ENCODE measurements around the gene RPTOR.

The RPTOR gene

DNA sequence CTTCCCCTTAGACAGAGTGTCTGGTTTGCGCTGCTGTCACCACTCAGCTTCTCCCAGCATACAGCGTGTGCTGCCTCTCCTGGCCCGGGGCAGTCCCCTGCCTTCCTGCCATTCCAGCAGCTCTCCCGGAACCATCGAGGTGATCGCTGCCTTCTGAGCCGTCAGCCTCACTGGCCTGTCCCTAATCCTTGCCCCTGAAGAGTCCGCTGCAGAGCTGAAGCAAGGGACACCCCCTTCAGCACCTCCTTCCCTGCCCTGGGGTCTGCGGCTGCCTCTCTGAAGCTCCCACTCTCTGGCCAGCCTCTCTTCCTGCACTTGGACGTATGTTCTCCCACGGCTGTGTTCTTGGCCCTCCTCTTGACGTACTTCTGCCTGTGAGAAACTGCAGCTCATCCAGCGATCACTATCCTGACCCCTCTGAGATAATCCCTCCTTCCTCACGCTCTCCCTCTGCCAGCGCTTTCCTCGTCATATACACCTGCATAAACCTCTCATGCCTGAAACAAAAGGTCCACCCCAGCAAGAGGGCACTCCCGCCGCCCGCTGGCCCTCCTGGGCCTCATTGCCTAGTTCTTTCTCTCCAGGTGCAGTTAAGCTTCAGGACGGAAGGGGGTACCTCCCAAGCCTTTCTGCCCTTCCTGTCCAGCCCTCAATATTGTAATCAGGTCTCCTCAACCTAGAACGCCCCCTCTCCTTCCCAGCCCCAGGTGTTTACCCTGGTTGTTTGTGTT is 226.4 kb downstream of the RPTOR start:
- H3K36me3 Mint-ChIP-seq (ENCODE audit: low read depth): peaks cover 58% of the 10 kb centered on the region
- no peaks in the 10 kb centered on the region for H3K27me3 Mint-ChIP-seq
- H3K4me3 Mint-ChIP-seq: no peak overlapping the region
- H3K4me1 Mint-ChIP-seq (ENCODE audit: low read depth): peaks cover 51% of the 10 kb centered on the region
- DNase-seq: no peak
- peak overlapping the region; percentile 7 for H3K27ac Mint-ChIP-seq
- H3K9me3 Mint-ChIP-seq: no peaks in the 10 kb centered on the region

DNA sequence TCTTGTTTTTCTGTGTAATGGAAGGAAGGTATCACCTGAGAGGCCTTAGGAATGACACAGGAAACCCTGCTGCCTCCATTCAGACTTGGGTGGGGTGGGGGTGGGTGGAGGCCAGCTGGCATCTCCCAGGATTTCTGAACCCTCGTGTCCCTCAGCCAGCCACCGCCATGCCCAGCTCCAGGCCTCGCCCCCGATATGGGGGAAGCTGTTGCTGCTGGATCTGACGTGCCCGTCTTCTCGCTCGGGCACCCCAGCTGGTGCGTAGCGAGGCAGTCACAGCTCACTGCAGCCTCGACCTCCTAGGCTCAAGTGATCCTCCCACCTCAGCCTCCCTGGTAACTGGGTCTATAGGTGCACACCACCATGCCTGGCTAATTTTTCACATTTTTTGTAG is 227.0 kb downstream of the RPTOR start:
- Mint-ChIP-seq H3K36me3 (ENCODE audit: low read depth) (peaks cover 59% of the 10 kb centered on the region), H3K9me3 (no peaks in the 10 kb centered on the region), H3K4me3 (no peak overlapping the region), H3K27ac (no peak overlapping the region), H3K27me3 (no peaks in the 10 kb centered on the region), H3K4me1 (ENCODE audit: low read depth) (peaks cover 46% of the 10 kb centered on the region)
- DNase-seq: no peak

DNA sequence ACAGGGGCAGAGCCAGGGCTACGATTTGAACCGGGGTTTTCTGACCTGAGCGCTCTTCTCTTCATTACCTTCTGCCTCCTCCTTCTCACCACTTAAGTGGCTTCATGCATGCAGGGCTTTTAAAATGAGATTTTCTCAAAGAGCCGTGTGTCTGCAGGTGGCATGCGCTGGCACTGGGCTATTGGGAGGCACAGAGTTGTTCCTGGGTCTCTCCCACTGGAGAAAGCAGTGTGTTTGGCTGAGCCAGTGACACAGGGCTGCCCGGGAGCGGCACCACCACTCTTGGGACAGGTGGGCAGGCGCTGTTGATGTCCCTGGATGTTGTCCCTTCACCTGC is 228.2 kb downstream of the RPTOR start:
- no peaks in the 10 kb centered on the region for H3K27me3 Mint-ChIP-seq
- DNase-seq: peak; percentile 31
- peaks cover 69% of the 10 kb centered on the region for H3K36me3 Mint-ChIP-seq (ENCODE audit: low read depth)
- H3K4me1 Mint-ChIP-seq (ENCODE audit: low read depth): peaks cover 52% of the 10 kb centered on the region
- H3K9me3 Mint-ChIP-seq: no peaks in the 10 kb centered on the region
- peak overlapping the region; percentile 87 for H3K27ac Mint-ChIP-seq
- no peak overlapping the region for H3K4me3 Mint-ChIP-seq

DNA sequence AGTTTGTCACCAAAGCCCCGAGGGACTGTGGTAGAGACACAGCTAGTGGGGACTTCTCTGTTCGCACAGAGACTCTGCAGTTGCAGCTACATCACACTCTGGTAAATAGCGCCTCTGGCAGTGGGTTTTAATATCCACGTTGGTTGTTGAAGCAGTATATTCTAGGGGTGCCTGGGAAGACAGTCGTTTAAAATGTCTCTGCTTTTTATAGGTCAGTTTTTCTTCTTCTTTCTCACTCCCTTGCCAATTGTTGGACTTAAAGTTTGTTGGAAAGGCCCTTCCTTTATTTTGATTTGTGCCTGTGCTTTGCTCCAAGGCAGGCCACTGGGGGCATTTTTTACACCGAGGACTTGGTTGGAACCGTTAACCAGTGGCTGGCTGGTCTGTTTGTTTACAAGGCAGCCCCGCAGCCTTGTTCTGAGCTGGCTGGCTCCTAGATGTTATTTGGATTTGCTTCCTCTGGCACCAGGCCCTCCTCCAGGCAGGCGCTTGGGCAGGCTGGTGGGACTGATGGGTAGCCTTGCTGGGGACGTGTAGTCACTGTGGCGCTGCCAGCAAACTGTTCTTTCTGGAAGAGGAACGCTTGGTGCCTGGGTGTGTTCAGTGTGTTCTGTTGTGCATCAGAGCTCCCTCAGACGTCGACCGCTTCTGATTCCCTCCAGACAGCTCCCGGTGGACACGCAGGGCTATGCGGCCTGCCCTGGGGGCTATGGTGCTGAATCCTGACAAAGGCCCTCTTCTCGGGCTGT is 228.8 kb downstream of the RPTOR start:
- H3K9me3 Mint-ChIP-seq: no peaks in the 10 kb centered on the region
- H3K4me3 Mint-ChIP-seq: no peak overlapping the region
- H3K36me3 Mint-ChIP-seq (ENCODE audit: low read depth): peaks cover 71% of the 10 kb centered on the region
- H3K4me1 Mint-ChIP-seq (ENCODE audit: low read depth): peaks cover 58% of the 10 kb centered on the region
- peak overlapping the region; percentile 87 for H3K27ac Mint-ChIP-seq
- DNase-seq: peak; percentile 27
- no peaks in the 10 kb centered on the region for H3K27me3 Mint-ChIP-seq

- peak overlapping the region; percentile 49 for H3K4me3 Mint-ChIP-seq
- H3K27me3 Mint-ChIP-seq: no peaks in the 10 kb centered on the region
- peaks cover 65% of the 10 kb centered on the region for H3K4me1 Mint-ChIP-seq (ENCODE audit: low read depth)
- H3K36me3 Mint-ChIP-seq (ENCODE audit: low read depth): peaks cover 74% of the 10 kb centered on the region
- peak overlapping the region; percentile 87 for H3K27ac Mint-ChIP-seq
- no peaks in the 10 kb centered on the region for H3K9me3 Mint-ChIP-seq
- DNase-seq: peak; percentile 28
Measured at GRCh38 chr17:80774146-80774545, 229.5 kb downstream of the RPTOR start.

DNA sequence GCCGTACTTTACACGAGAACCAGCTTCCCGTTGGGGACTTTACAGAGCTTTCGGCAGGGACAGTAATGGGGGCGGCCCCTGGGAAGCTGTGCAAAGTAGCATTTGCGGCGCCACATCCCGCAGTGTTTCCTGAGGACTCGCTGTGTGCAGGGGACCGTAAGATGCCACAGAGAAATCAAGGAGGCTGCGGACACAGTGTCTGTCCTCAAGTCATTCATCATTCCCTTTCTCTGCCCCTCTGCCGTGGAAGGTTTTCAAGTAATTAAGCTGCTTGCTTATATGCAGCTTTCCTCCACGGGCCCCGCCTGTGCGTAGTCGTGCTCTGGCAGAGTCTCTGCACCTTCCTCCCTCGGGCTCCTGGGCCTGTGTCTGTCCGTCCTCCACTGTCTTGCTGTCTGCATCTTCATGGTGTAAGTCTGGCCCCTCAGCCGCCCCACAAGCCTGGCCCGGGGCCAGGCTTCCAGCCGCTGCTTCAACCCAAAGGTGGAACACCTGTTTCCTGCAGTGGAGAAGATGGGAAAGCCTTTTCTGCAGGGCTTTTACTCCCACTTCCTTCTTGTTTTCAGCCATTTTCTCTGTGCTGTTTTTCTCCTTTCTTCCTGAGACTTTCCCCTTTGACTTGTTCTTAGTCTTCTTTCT is 230.1 kb downstream of the RPTOR start:
- no peaks in the 10 kb centered on the region for H3K27me3 Mint-ChIP-seq
- H3K9me3 Mint-ChIP-seq: no peaks in the 10 kb centered on the region
- H3K27ac Mint-ChIP-seq: peak overlapping the region; percentile 87
- H3K4me1 Mint-ChIP-seq (ENCODE audit: low read depth): peaks cover 68% of the 10 kb centered on the region
- H3K36me3 Mint-ChIP-seq (ENCODE audit: low read depth): peaks cover 72% of the 10 kb centered on the region
- peak overlapping the region; percentile 49 for H3K4me3 Mint-ChIP-seq
- peak; percentile 51 for DNase-seq

DNA sequence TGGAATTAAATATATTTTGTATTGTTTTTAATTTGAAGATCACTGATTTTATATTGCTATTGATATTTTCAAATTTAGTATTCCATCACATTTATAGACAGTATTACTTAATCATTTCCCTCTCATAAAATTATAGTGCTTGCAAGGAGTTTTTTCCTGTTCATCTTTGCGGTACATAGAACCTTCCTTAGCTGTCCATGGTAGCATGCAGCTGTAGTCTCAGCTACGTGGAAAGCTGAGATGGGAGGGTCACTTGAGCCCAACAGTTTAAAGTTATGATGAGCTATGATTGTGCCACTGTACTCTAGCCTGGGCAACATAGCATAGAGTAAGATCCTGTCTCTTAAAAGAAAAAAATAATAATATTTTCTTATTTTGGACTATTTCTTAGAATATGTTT is 231.2 kb downstream of the RPTOR start:
- no peaks in the 10 kb centered on the region for H3K9me3 Mint-ChIP-seq
- no peak overlapping the region for H3K27ac Mint-ChIP-seq
- no peak for DNase-seq
- no peak overlapping the region for H3K4me3 Mint-ChIP-seq
- no peaks in the 10 kb centered on the region for H3K27me3 Mint-ChIP-seq
- H3K36me3 Mint-ChIP-seq (ENCODE audit: low read depth): peaks cover 73% of the 10 kb centered on the region
- peaks cover 76% of the 10 kb centered on the region for H3K4me1 Mint-ChIP-seq (ENCODE audit: low read depth)

- Mint-ChIP-seq H3K9me3 (no peaks in the 10 kb centered on the region), H3K4me3 (no peak overlapping the region), H3K36me3 (ENCODE audit: low read depth) (peaks cover 68% of the 10 kb centered on the region), H3K27me3 (no peaks in the 10 kb centered on the region), H3K4me1 (ENCODE audit: low read depth) (peaks cover 81% of the 10 kb centered on the region), H3K27ac (no peak overlapping the region)
- DNase-seq: no peak
Measured at GRCh38 chr17:80777274-80777673, 232.6 kb downstream of the RPTOR start.

DNA sequence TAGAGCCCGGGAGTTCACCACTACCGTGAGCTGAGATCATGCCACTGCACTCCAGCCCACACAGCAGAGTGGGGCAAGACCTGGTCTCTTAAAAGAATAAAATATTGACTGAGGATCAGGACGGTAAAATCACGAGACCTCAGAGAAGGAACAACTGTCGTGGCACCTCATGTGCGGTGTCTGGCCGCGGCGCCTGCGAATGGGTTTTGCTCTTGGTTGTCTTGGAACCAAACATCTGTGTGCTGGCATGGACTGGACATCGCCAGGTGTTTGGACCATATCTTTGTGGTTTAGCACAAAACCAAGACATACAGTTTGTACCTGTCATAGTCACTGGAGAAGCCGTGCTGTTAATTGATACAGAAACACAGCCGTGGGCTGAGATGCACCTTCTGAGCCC is 234.1 kb downstream of the RPTOR start:
- no peaks in the 10 kb centered on the region for H3K9me3 Mint-ChIP-seq
- DNase-seq: peak; percentile 14
- peaks cover 60% of the 10 kb centered on the region for H3K36me3 Mint-ChIP-seq (ENCODE audit: low read depth)
- peaks cover 82% of the 10 kb centered on the region for H3K4me1 Mint-ChIP-seq (ENCODE audit: low read depth)
- H3K4me3 Mint-ChIP-seq: no peak overlapping the region
- peak overlapping the region; percentile 72 for H3K27ac Mint-ChIP-seq
- no peaks in the 10 kb centered on the region for H3K27me3 Mint-ChIP-seq

GRCh38 chr17:80779336-80779735 is 234.7 kb downstream of the RPTOR start:
- H3K27me3 Mint-ChIP-seq: no peaks in the 10 kb centered on the region

DNA sequence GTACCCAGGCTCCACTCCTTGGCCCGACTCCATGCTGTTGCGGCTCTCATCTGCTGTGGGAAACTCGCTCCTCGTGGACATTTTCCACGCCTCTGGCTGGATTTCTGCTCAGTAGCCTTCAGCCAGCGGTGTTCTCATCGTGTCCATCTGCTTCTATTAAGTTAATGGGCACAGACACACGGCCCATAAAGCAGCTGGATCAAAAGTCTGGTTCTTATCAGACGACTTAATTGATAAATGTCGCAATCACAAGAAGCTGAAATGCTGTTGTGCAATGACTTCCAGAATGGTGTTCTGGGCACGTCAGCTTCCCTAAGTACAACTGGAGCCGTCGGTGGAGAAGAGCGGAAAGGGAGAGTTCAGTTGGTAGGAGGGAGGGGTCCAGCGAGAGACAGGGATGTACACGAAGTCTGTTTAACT is 235.3 kb downstream of the RPTOR start:
- no peak for DNase-seq
- Mint-ChIP-seq H3K4me3 (peak overlapping the region; percentile 54), H3K27me3 (no peaks in the 10 kb centered on the region), H3K27ac (peak overlapping the region; percentile 92), H3K9me3 (no peaks in the 10 kb centered on the region), H3K4me1 (ENCODE audit: low read depth) (peaks cover 78% of the 10 kb centered on the region), H3K36me3 (ENCODE audit: low read depth) (peaks cover 50% of the 10 kb centered on the region)

More at GRCh38 chr17:80779336-80779735, 234.7 kb downstream of the RPTOR start:
- H3K9me3 Mint-ChIP-seq: no peaks in the 10 kb centered on the region
- H3K36me3 Mint-ChIP-seq (ENCODE audit: low read depth): peaks cover 53% of the 10 kb centered on the region
- H3K27ac Mint-ChIP-seq: peak overlapping the region; percentile 72
- peaks cover 81% of the 10 kb centered on the region for H3K4me1 Mint-ChIP-seq (ENCODE audit: low read depth)
- peak; percentile 30 for DNase-seq
- no peak overlapping the region for H3K4me3 Mint-ChIP-seq

DNA sequence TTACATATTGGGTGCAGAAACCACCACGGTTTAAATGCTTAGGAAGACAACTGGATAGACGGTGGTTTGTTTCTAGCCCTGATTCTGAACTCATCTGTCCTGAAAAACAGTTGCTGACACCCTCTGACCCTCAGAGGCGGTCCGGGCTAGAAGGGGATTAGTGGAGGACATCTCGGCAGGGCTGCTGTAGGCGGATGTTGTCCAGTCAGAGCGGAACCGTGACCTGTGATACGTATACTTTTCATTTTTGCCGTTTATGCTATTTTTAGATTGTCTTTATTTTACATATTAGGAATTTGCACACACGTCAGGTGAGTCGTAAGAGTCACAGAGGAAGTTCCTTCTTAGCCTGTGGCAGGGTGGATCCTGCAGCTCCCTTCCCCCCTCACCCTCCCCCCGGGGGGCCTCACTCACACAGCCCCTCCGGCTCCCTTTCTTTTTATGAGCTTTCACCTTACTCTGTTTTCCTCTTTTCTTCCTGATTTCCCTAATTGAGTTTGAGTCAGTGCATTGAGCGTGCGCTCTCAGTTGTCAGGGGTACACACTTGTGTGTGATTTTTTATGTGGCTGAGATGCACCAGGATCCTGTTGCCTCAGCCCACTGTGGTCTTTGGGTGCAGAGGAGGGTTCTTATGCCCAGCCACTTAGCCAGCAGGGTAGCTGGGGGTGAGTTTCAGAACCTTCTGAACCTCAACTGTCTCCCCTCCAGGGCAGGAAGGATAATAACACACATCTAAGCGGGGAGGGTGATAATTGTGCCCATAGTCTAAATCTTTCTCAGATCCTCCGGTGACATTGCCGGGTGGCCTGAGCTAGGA is 236.0 kb downstream of the RPTOR start:
- Mint-ChIP-seq H3K9me3 (no peaks in the 10 kb centered on the region), H3K4me1 (ENCODE audit: low read depth) (peaks cover 79% of the 10 kb centered on the region), H3K4me3 (peak overlapping the region; percentile 54), H3K36me3 (ENCODE audit: low read depth) (peaks cover 52% of the 10 kb centered on the region), H3K27ac (peak overlapping the region; percentile 92), H3K27me3 (no peaks in the 10 kb centered on the region)
- DNase-seq: peak; percentile 54

DNA sequence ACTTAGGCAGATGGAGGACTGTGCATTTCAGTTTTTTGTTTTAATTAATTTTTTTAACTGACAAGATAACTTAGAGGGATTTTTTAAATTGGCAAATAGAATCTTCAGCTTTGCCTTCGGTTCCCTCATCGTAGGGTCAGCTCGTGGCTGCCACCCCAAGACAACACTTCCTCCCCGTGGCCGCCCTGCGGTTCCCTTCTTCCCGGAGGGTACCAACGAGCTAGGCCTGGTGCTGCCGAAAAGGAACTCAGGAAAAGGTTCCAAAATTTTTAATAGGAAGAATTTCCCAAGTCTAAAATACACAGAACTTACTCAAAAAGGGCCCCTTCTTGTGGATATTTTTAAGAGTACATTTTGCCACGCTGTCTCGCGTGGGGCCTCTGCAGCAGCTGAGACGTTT is 236.6 kb downstream of the RPTOR start:
- no peaks in the 10 kb centered on the region for H3K27me3 Mint-ChIP-seq
- H3K36me3 Mint-ChIP-seq (ENCODE audit: low read depth): peaks cover 57% of the 10 kb centered on the region
- H3K9me3 Mint-ChIP-seq: no peaks in the 10 kb centered on the region
- H3K4me1 Mint-ChIP-seq (ENCODE audit: low read depth): peaks cover 83% of the 10 kb centered on the region
- H3K4me3 Mint-ChIP-seq: peak overlapping the region; percentile 54
- H3K27ac Mint-ChIP-seq: peak overlapping the region; percentile 92
- peak; percentile 41 for DNase-seq

DNA sequence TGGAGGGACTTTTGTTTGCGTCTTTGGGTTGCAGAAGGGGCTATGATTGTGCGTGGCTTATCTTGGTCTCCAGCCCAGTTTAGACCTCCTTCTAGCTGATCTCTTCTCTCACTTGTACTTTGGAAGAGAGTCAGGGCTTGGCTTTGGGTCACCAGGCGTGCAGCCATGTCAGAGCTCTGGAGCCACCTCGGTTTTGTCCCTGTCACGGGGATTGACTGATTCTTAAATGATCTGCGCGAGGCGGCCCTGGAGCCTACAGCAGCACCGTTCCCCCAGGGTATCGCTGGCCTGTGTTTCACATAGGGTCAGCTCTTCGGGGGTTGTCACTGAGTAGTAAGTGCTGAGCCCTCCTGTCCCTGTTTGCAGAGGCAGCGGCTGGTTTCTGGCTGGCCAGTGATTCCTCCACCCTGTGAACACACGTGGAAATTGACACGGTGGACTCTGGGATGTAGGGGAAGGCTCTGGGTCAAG is 237.2 kb downstream of the RPTOR start:
- Mint-ChIP-seq H3K9me3 (no peaks in the 10 kb centered on the region), H3K27ac (peak overlapping the region; percentile 92), H3K36me3 (ENCODE audit: low read depth) (peaks cover 55% of the 10 kb centered on the region), H3K4me3 (peak overlapping the region; percentile 54), H3K4me1 (ENCODE audit: low read depth) (peaks cover 90% of the 10 kb centered on the region), H3K27me3 (no peaks in the 10 kb centered on the region)
- peak; percentile 32 for DNase-seq

Data from activated T-cell treated with anti-CD3 and anti-CD28 coated beads, Interleukin-2, amount 50 U/mL, for 24 hours (primary cell).